ENCODE results near the gene PRKCSH. TPM values are rescaled to one million over a fixed set of nuclear protein-coding genes. Genes with fewer than 3 reads are reported as not detected.

PRKCSH gene
- polyA plus RNA-seq, 1 of the 3 experiments (the other 2 are of a cell fraction), result 502 TPM

DNA sequence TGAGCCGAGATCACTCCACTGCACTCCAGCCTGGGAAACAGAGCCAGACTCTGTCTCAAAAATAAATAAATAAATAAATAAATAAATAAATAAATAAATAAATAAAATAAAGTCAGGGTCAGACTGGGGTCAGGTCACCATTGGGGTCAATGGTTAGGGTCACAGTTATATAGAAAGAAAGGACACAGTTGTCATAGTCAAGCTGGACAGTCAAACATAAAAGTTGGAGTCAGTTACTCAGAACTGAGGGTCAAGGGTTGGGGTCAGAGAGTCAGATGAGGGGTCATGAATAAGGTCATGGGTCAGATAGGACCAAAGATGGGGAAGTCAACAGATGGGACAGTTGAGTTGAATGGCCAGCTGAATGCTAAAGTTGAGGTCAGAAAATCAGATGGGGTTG, 34.6 kb upstream of the PRKCSH start:
- H3K79me2 ChIP-seq (ENCODE audit: insufficient read depth), result no peaks in the 10 kb centered on the region
- H3F3A ChIP-seq (replicated peaks; ENCODE audit: insufficient read depth), result no peaks in the 10 kb centered on the region
- H3K27me3 ChIP-seq (ENCODE audit: insufficient read depth), result no peaks in the 10 kb centered on the region
- no peak overlapping the region for H3K9ac ChIP-seq
- CTCF ChIA-PET, result interaction anchor here (0.8 to 1.5 kb wide), 4 partner anchors 17 to 20 kb away, joined by 3 to 5 read pairs (median 4); partner anchors contain the start of gene EPOR
- peak; percentile 36 for DNase-seq
- no peaks in the 10 kb centered on the region for H3K9me2 ChIP-seq
- H3K27ac ChIP-seq (ENCODE audit: low read depth in 2 of 2, low read length in 1 of 2), result no peak overlapping the region
- H4K20me1 ChIP-seq (ENCODE audit: insufficient read depth), result no peaks in the 10 kb centered on the region
- WGBS (ENCODE audit: low lambda C conversion rate), result 81% methylated on average over 1 of the region's 1 CpG
- POLR2A ChIA-PET, result interaction anchor here (0.6 kb wide), 2 partner anchors 13 to 80 kb away, joined by 3 read pairs; no protein-coding TSS in a partner anchor
- no peaks in the 10 kb centered on the region for H3K36me3 ChIP-seq (replicated peaks in 1 of 2; ENCODE audit: control insufficient read depth in 1 of 2, insufficient read depth in 2 of 2, low read length in 1 of 2)
- TF ChIP-seq ELF1 (IDR thresholded peaks at IDR 0.05) (no peak), NFIC (IDR thresholded peaks at IDR 0.05; ENCODE audit: borderline replicate concordance) (no peak), TAF1 (IDR thresholded peaks at IDR 0.05; ENCODE audit: borderline replicate concordance, low read depth, low read length) (no peak), FOSL2 (IDR thresholded peaks at IDR 0.05; ENCODE audit: borderline replicate concordance, low read depth) (no peak), NRF1 (IDR thresholded peaks at IDR 0.05; ENCODE audit: low read depth, low read length) (no peak), USF2 (IDR thresholded peaks at IDR 0.05; ENCODE audit: borderline replicate concordance, low read depth, low read length) (no peak), CTCF (IDR thresholded peaks at IDR 0.05) (no peak), RAD21 (IDR thresholded peaks at IDR 0.05; ENCODE audit: low read length) (no peak), SMC3 (IDR thresholded peaks at IDR 0.05; ENCODE audit: low read depth, low read length) (no peak), REST (IDR thresholded peaks at IDR 0.05; ENCODE audit: low read depth, low read length) (no peak), GATA2 (CRISPR knock-in tag; IDR thresholded peaks at IDR 0.05) (no peak)
- H3K4me3 ChIP-seq (ENCODE audit: low read depth in 2 of 2, low read length in 1 of 2), result no peak overlapping the region
- no peaks in the 10 kb centered on the region for H3K4me1 ChIP-seq (ENCODE audit: control insufficient read depth in 1 of 2, insufficient read depth in 2 of 2, low read depth in 1 of 2, low read length in 1 of 2)
- H3K4me2 ChIP-seq, result no peak overlapping the region
- H2AFZ ChIP-seq (ENCODE audit: low read depth), result no peak overlapping the region
- H3K9me3 ChIP-seq, result no peaks in the 10 kb centered on the region

Measured in SK-N-SH (cell line).